Stimulated activated naive B cell treated with anti-CD40 and anti-IgM and Interleukin-4, amounts not matched to agents 10 μg/mL and 1 μg/mL and 100 μg/mL, for 72 hours (primary cell): Measurements from ENCODE around the gene SYCE1L.
"Not testable (repeated sequence)": the region's sequence is repeated elsewhere in the genome, so short reads cannot be mapped to it uniquely, and the experiment has no call there.

Source experiments
- ATAC-seq, 2 donors: fragments of 150-1000 bp; cut with Tn5 transposase; replicated peaks; 2 replicates each; pipeline ENCODE4 v1.10.0; 2021; ENCODE audit warnings: moderate library complexity in 1 of 2
- DNase-seq: peaks from one replicate; pipeline ENCODE4 v3.0.0; 2021
- H3K27ac Mint-ChIP-seq: one replicate; pipeline ENCODE4 v1.8.0; 2022; ENCODE audit warnings: mild to moderate bottlenecking, mixed read lengths
- H3K27me3 Mint-ChIP-seq, 2 donors: one replicate each; pipeline ENCODE4 v1.8.0; 2022; ENCODE audit warnings: mixed read lengths in 2 of 2
- H3K36me3 Mint-ChIP-seq, 2 donors: one replicate each; pipeline ENCODE4 v1.8.0; 2022; ENCODE audit warnings: mixed read lengths in 2 of 2, mild to moderate bottlenecking in 1 of 2
- H3K4me1 Mint-ChIP-seq, 2 donors: one replicate each; pipeline ENCODE4 v1.8.0; 2022; ENCODE audit warnings: mixed read lengths in 2 of 2, mild to moderate bottlenecking in 1 of 2
- H3K4me3 Mint-ChIP-seq, 2 donors: one replicate each; pipeline ENCODE4 v1.8.0; 2022; ENCODE audit warnings: mild to moderate bottlenecking in 2 of 2, mixed read lengths in 2 of 2, moderate library complexity in 1 of 2
- H3K9me3 Mint-ChIP-seq, 2 donors: one replicate each; pipeline ENCODE4 v1.8.0; 2022; ENCODE audit warnings: mixed read lengths in 2 of 2, mild to moderate bottlenecking in 1 of 2

SYCE1L gene, protein sequence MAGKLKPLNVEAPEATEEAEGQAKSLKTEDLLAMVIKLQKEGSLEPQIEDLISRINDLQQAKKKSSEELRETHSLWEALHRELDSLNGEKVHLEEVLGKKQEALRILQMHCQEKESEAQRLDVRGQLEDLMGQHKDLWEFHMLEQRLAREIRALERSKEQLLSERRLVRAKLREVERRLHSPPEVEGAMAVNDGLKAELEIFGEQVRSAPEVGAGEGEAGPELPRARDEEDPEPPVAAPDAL

GRCh38 chr16:77199211-77199610 lies at the start of gene SYCE1L:
Gene SYCE1L, plus strand, starts transcription at chr16:77199408. Its CDS starts 44 bp downstream, at chr16:77199452.
- Mint-ChIP-seq H3K27me3 (no peaks in the 10 kb centered on the region), H3K27ac (no peak within 1 kb of the TSS), H3K36me3 (peaks cover 37 to 52% of the 10 kb centered on the region in 2 donors), H3K9me3 (no peaks in the 10 kb centered on the region), H3K4me3 (no peak within 1 kb of the TSS), H3K4me1 (peaks cover 7 to 9% of the 10 kb centered on the region in 2 donors)
- DNase-seq = no peak
- no peak for ATAC-seq

DNA sequence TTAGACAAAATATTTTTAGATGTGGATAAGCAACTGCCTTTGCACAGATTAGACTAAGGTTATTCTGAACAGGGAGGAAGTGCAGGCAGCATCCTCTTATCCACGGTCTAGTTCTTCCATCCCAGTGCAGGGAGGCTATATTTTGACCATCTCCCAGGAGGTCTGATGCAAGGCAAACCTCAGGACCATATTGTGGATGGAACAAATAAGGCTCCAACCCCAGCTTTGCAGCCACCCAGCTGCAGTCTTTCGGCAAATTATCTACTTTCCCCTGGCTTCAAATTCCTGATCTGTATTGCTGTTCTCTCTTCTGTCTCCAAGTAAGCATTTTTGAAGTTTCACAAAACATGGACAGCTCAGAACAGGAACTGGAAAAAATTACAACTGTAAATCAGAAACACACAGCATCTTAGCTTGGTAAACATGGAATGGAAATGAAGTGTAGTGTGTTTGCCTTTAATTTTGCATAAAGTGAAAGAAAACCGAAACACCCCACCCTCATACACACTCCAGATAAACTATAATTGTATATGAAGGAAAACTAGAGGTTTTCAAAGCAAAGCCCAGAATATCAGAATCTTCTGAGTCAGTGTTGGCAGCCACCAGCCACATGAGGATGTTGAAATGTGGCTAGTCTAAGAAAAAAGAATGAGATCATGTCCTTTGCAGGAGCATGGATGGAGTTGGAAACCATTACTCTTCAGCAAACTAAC lies 41.7 kb upstream of the SYCE1L start:
- H3K36me3 Mint-ChIP-seq = no peaks in the 10 kb centered on the region
- ATAC-seq (no peak), DNase-seq (no peak)
- H3K27me3 Mint-ChIP-seq = peaks cover 27 to 60% of the 10 kb centered on the region in 2 donors
- no peaks in the 10 kb centered on the region for H3K9me3 Mint-ChIP-seq
- no peak overlapping the region for H3K27ac Mint-ChIP-seq
- no peaks in the 10 kb centered on the region for H3K4me1 Mint-ChIP-seq
- H3K4me3 Mint-ChIP-seq = no peak overlapping the region

- ATAC-seq = no peak
- Mint-ChIP-seq H3K4me3 (no peak overlapping the region), H3K36me3 (no peaks in the 10 kb centered on the region)
Observed at GRCh38 chr16:77158293-77158692, 40.9 kb upstream of the SYCE1L start.

GRCh38 chr16:77165006-77165405 lies 34.2 kb upstream of the SYCE1L start:
- Mint-ChIP-seq H3K27me3 (peaks cover 38 to 51% of the 10 kb centered on the region in 2 donors), H3K4me1 (no peaks in the 10 kb centered on the region), H3K27ac (no peak overlapping the region), H3K36me3 (no peaks in the 10 kb centered on the region), H3K9me3 (no peaks in the 10 kb centered on the region), H3K4me3 (no peak overlapping the region)
- DNase-seq = no peak
- no peak for ATAC-seq

More at GRCh38 chr16:77158293-77158692, 40.9 kb upstream of the SYCE1L start:
- no peaks in the 10 kb centered on the region for H3K9me3 Mint-ChIP-seq
- no peak overlapping the region for H3K27ac Mint-ChIP-seq
- no peaks in the 10 kb centered on the region for H3K4me1 Mint-ChIP-seq
- no peak for DNase-seq
- H3K27me3 Mint-ChIP-seq = peaks cover 32 to 60% of the 10 kb centered on the region in 2 donors

GRCh38 chr16:77165536-77166236 lies 33.5 kb upstream of the SYCE1L start:
- DNase-seq, H3K9me3 Mint-ChIP-seq, H3K4me3 Mint-ChIP-seq, H3K4me1 Mint-ChIP-seq, H3K36me3 Mint-ChIP-seq, H3K27ac Mint-ChIP-seq, ATAC-seq: not testable (repeated sequence)
- H3K27me3 Mint-ChIP-seq = peaks cover 39 to 51% of the 10 kb centered on the region in 2 donors

DNA sequence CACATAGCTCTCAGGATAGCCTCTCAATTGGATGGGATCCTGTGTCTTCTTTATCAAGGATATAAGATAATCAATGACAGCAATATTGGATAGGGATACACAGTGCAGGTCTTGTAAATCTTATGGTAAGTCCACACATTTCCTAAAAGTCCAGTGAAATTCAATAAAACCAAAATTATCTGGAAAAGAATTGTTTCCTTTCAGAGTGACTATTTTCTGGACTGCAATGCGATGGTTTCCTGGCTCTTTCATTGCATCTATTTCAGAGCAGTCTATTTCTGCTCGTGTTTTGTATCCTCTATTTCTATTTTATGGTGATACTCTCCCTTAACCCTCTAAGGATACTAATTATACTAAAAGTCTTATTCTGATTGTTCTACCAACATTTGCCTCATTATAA lies 32.5 kb upstream of the SYCE1L start:
- no peaks in the 10 kb centered on the region for H3K9me3 Mint-ChIP-seq
- H3K36me3 Mint-ChIP-seq = no peaks in the 10 kb centered on the region
- no peak overlapping the region for H3K27ac Mint-ChIP-seq
- DNase-seq (no peak), ATAC-seq (no peak)
- H3K27me3 Mint-ChIP-seq = peaks cover 42 to 52% of the 10 kb centered on the region in 2 donors
- H3K4me3 Mint-ChIP-seq = no peak overlapping the region
- H3K4me1 Mint-ChIP-seq = no peaks in the 10 kb centered on the region

- Mint-ChIP-seq H3K4me1 (no peaks in the 10 kb centered on the region), H3K27ac (no peak overlapping the region), H3K36me3 (no peaks in the 10 kb centered on the region), H3K4me3 (no peak overlapping the region), H3K9me3 (no peaks in the 10 kb centered on the region), H3K27me3 (peaks cover 42 to 49% of the 10 kb centered on the region in 2 donors)
- DNase-seq (no peak), ATAC-seq (no peak)
Observed at GRCh38 chr16:77168901-77169300, 30.3 kb upstream of the SYCE1L start.

DNA sequence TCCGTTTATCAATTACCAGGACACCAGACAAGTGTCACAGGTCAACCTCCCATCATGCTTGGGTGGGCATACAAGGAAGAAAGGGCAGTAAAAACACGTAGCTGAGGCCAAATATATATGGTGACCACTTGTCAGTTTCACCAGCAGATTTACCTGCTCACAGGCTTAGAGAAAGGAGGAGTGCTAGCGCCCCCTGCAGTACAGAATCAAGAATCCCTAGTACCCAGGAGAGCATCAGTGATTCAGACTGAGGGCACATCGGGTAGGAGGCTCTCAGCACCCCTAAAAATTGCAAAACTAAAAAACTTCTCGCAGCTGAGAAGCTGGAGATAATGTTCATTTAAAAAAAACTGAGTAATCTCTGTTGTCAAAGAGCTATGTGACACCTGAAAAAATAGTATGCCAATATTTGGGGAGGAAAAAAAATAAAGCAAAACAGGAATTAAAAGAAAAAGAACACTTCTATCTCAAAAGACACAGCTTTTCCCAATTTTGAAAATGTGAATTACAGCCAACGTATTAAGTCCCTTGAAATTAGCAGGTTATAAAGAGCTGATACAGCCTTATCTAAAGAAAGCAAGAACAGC lies 29.5 kb upstream of the SYCE1L start:
- Mint-ChIP-seq H3K4me3 (no peak overlapping the region), H3K27me3 (peaks cover 45 to 46% of the 10 kb centered on the region in 2 donors), H3K9me3 (no peaks in the 10 kb centered on the region), H3K27ac (no peak overlapping the region), H3K36me3 (no peaks in the 10 kb centered on the region), H3K4me1 (no peaks in the 10 kb centered on the region)
- ATAC-seq (peak; percentile 68 to 80), DNase-seq (no peak)

GRCh38 chr16:77170805-77171204 lies 28.4 kb upstream of the SYCE1L start:
- no peak for DNase-seq
- Mint-ChIP-seq H3K4me1 (no peaks in the 10 kb centered on the region), H3K27me3 (peaks cover 48% of the 10 kb centered on the region in 2 donors), H3K27ac (no peak overlapping the region), H3K4me3 (no peak overlapping the region), H3K9me3 (no peaks in the 10 kb centered on the region), H3K36me3 (no peaks in the 10 kb centered on the region)
- ATAC-seq = no peak

- ATAC-seq = peak; percentile 56 to 66
- no peak overlapping the region for H3K27ac Mint-ChIP-seq
Observed at GRCh38 chr16:77171745-77172635, 27.2 kb upstream of the SYCE1L start.

DNA sequence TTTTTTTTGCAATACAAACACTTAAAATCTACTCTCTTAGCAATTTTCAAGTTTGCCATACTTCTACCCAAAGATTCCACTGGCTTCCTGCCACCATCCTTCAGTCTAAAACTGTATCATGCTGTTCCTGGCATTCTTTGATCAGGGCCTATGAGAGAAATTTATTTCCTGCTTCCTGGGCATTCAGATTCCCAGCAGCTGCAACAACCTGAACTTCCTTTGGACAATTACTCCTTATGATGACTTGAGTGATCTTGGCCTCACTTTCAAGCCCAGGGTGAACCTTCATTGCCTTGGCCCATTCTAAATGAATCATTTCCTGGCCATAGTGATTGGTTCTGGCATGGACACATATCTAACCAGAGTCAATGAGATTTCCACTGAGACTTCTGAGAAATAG lies 26.3 kb upstream of the SYCE1L start:
- Mint-ChIP-seq H3K36me3 (no peaks in the 10 kb centered on the region), H3K9me3 (no peaks in the 10 kb centered on the region), H3K4me1 (no peaks in the 10 kb centered on the region), H3K27ac (no peak overlapping the region), H3K27me3 (peaks cover 49 to 56% of the 10 kb centered on the region in 2 donors), H3K4me3 (no peak overlapping the region)
- DNase-seq (no peak), ATAC-seq (no peak)

More at GRCh38 chr16:77171745-77172635, 27.2 kb upstream of the SYCE1L start:
- Mint-ChIP-seq H3K36me3 (no peaks in the 10 kb centered on the region), H3K9me3 (no peaks in the 10 kb centered on the region), H3K4me1 (no peaks in the 10 kb centered on the region), H3K4me3 (no peak overlapping the region), H3K27me3 (peaks cover 54 to 55% of the 10 kb centered on the region in 2 donors)
- DNase-seq = peak; percentile 11

DNA sequence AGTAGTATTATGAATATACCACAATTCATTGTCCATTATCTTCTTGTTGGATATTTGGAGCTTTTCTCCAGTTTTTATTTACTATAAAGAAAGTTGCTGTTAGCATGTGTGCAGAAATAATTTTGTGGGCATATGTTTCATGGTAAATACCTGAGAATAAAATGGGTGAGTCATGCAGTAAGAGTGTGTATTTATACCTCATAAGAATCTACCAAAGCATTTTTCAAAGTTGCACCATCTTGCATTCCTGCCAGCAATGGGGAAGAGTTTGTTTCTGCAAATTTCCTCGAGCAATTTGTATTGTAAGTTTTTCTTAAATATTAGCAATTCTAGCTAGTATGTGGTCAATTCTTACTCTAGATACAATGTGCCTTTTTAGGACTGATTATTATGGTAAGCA lies 16.1 kb upstream of the SYCE1L start:
- no peak for DNase-seq
- no peaks in the 10 kb centered on the region for H3K36me3 Mint-ChIP-seq
- H3K4me3 Mint-ChIP-seq = no peak overlapping the region
- ATAC-seq = no peak
- H3K27ac Mint-ChIP-seq = no peak overlapping the region
- no peaks in the 10 kb centered on the region for H3K4me1 Mint-ChIP-seq
- no peaks in the 10 kb centered on the region for H3K9me3 Mint-ChIP-seq
- H3K27me3 Mint-ChIP-seq = peaks cover 21 to 24% of the 10 kb centered on the region in 2 donors

DNA sequence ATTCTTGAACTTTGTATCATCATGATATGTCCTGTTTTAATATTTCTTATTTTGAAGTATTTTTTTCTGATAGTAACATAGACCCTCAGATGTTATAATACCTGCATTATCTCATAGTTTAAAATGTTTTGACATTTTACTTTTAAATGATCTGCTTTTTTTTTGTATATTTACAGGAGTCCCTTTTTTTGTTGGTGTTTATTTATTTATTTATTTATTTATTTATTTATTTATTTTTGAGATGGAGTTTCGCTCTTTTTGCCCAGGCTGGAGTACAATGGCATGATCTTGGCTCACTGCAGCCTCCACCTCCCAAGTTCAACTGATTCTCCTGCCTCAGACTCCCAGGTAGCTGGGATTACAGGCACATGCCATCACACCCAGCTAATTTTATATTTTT lies 12.9 kb upstream of the SYCE1L start:
- not testable (repeated sequence) for H3K27me3 Mint-ChIP-seq, ATAC-seq, H3K27ac Mint-ChIP-seq, H3K4me3 Mint-ChIP-seq, H3K36me3 Mint-ChIP-seq, H3K4me1 Mint-ChIP-seq, DNase-seq, H3K9me3 Mint-ChIP-seq

GRCh38 chr16:77190190-77190477 lies 9.1 kb upstream of the SYCE1L start:
- H3K9me3 Mint-ChIP-seq = peaks cover 0 to 7% of the 10 kb centered on the region in 2 donors
- peaks cover 6 to 8% of the 10 kb centered on the region in 2 donors for H3K27me3 Mint-ChIP-seq
- peak overlapping the region; percentile 91 to 92 for H3K4me3 Mint-ChIP-seq
- H3K36me3 Mint-ChIP-seq = peaks cover 24 to 35% of the 10 kb centered on the region in 2 donors
- no peak for ATAC-seq
- peaks cover 32 to 36% of the 10 kb centered on the region in 2 donors for H3K4me1 Mint-ChIP-seq
- DNase-seq = no peak
- peak overlapping the region; percentile 99 for H3K27ac Mint-ChIP-seq
